GM18517 (cell line): ENCODE results near the gene RBP4.
"Not testable (repeated sequence)": the region's sequence is repeated elsewhere in the genome, so short reads cannot be mapped to it uniquely, and the experiment has no call there.

Experiments
- ATAC-seq: cut with Tn5 transposase; IDR thresholded peaks from one replicate; pipeline ENCODE4 v1.9.1; 2021; ENCODE audit warnings: mild to moderate bottlenecking, moderate library complexity; ENCODE audit not compliant: unreplicated experiment

RBP4 gene

DNA sequence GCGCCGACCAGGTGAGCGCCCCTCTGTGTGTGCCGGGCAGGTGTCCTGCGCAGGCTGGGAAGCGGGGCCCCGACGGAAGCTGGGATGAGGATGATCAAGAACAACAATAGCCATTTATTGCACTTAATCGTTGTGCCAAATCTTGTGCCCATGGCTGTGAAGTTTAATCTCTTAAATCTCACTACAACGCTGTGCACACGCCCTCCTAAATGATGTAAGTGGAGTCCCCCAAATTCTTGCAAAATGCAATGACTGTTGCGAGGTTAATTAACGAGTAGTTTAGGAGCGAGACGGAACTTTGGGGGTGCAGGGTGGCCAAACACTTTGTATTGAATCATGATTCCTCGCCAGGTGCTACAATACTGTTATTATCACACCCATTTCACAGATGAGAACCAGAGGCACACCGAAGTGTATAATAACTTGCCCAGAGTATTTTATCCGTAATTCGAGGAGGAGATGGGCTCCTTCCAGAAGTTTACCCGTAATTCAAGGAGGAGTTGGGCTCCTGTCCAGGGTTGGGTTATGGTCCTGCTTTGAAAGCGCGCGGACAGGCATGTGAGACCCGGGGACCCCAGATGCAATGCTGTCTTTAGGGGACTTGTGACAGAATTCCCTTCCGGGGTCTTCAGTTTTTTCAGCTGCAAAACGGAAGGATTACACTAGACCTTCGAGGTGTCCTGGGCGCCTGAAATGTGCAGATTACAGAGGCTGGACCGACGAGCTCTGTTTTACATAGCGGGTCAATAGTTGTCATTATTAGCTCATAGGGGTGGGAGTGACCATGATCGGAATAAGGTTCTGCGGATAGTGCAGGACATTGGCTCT, 33.5 kb downstream of the RBP4 start:
- no peak for ATAC-seq

GRCh38 chr10:93566435-93567276, 34.4 kb downstream of the RBP4 start, which contains the start of gene FFAR4:
Gene FFAR4 (plus strand): TSS chr10:93566665. CDS start chr10:93566721, 56 bp downstream.
- ATAC-seq = no peak

DNA sequence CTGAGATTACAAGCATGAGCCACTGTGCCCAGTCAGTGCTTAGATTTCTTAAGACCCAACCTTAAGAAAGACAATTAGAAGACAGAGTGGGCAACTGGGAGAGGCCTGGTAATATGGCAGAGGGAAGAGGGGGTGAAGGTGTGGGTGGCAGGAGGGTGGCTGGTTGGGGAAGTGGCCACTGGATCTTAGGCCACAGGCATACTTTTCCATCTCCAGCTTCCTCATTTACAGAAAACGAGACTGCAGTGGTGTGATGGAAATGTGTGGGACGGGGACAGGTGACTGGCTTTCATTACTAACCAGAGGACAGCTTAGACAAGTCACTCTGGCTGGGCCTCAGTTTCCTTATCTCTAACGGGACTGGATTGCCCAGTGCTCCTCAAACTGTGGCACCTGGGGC, 35.6 kb downstream of the RBP4 start:
- ATAC-seq = no peak

DNA sequence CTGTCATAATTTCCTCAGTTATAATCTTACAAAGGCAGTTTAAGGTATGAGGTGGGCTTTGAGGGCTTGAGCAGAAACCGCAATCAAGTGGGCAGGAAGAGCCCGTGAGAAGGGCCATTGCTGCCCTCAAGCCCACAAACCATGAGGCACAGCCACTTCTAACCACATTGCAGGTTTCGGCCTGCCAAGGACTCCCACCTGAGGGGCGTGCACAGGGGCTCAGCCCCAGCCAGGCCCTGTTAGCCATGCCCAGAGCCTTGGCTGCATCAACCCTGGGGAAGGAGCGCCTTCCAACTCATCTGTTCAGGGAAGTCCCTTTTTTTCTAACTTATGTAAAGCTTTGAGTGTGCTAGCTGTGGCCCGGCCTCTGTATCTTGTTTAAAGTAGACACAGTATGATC, 40.5 kb downstream of the RBP4 start:
- ATAC-seq = no peak

GRCh38 chr10:93559490-93559889, 41.5 kb downstream of the RBP4 start:
- no peak for ATAC-seq

GRCh38 chr10:93554760-93555432, 46.1 kb downstream of the RBP4 start:
- ATAC-seq = no peak

DNA sequence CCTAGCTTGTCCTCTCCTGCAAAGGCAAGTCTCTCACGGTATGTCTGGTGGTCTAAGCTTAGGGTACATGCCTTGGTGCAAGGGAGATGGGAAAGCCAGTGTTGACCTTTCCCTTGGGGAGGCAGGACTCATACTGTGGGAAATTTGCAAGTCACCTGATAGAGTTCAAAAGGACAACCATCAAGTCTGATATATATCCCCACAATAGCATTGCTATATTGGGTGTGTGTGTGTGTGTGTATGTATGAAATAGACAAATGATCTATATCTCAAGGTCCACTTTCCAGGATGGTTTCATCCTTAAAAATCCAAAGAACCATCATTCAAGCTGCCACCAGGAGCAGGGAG, 46.7 kb downstream of the RBP4 start:
- no peak for ATAC-seq

DNA sequence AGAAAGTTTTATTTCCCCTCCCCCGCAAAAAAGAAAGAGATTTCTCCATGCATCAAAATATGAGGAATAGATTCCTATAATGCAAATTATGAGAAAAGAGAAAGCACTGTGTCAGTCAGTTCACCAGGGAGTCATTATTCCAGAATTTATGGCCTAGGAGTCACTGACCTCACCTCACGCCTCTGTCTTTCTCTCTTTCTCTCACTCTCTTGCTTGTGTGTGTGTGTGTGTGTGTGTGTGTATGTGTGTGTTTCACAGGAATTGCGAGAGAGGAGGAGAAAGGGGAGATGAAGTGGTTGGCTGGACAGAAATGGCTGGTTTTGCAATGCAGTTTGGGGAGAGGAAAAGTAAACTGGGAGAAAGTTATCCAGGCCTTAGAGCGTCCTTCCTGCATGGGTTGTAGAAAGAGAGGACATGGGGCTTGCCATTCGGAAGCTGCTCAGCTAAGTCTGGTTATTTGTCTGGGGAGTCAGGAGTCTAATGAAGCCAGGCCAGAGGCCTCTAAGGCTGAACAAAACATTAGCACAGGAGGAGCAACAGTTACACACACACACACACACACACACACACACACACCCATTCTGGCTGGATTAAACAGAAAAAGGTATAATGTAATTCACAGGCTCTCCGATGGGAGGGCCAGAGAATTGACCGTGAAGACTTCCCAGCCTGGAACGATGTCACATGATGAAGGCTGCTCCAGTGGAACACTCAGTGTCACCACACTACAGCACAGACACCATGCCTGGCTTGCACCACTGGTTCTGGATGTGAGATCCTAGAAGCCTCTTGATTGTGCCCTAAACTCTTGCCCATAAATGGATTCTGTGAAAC, 47.3 kb downstream of the RBP4 start:
- ATAC-seq = no peak

GRCh38 chr10:93552780-93553179, 48.3 kb downstream of the RBP4 start:
- ATAC-seq = no peak

- ATAC-seq = no peak
These were observed 50.4 kb downstream of the RBP4 start for GRCh38 chr10:93550606-93551005.

GRCh38 chr10:93548376-93549071, 52.5 kb downstream of the RBP4 start:
- no peak for ATAC-seq

- no peak for ATAC-seq
These were observed 53.5 kb downstream of the RBP4 start for GRCh38 chr10:93547522-93547921.

- not testable (repeated sequence) for ATAC-seq
These were observed 54.0 kb downstream of the RBP4 start for GRCh38 chr10:93546995-93547394.

- no peak for ATAC-seq
These were observed 58.7 kb downstream of the RBP4 start for GRCh38 chr10:93542358-93542791.
